HAP-1 (cell line): ENCODE results near the gene PCSK6.

ENCODE experiments used
- DNase-seq, 2 experiments: peaks; one replicate each; pipeline ENCODE4 v3.0.0-alpha.2; 2016 to 2020; ENCODE audit warnings: low spot score in 2 of 2
- H3K27me3 ChIP-seq: fragments of 250-450 bp; sonication (Bioruptor Pico); 2 replicates; pipeline ENCODE4 v1.5.1; 2020; ENCODE audit warnings: low read depth, mild to moderate bottlenecking, moderate library complexity
- H3K36me3 ChIP-seq: fragments of 250-450 bp; sonication (Bioruptor Pico); replicated peaks from 2 replicates; pipeline ENCODE4 v1.5.1; 2020; ENCODE audit warnings: mild to moderate bottlenecking
- H3K4me1 ChIP-seq: fragments of 250-450 bp; sonication (Bioruptor Pico); 2 replicates; pipeline ENCODE4 v1.5.1; 2020; ENCODE audit warnings: mild to moderate bottlenecking
- H3K4me3 ChIP-seq: fragments of 250-450 bp; sonication (Bioruptor Pico); 2 replicates; pipeline ENCODE4 v1.5.1; 2020; ENCODE audit warnings: mild to moderate bottlenecking, moderate library complexity
- H3K9me3 ChIP-seq: fragments of 250-450 bp; sonication (Bioruptor Pico); 2 replicates; pipeline ENCODE4 v1.5.1; 2020; ENCODE audit warnings: mild to moderate bottlenecking, moderate library complexity
- in situ Hi-C: fragments of 300-500 bp; cut with MboI; formaldehyde crosslinking; loops from 3 replicates; pipeline ENCODE4 v1.14.3; 2020; ENCODE audit warnings: low sequenced_read_pairs, inconsistent platforms, mixed read lengths

PCSK6 gene

DNA sequence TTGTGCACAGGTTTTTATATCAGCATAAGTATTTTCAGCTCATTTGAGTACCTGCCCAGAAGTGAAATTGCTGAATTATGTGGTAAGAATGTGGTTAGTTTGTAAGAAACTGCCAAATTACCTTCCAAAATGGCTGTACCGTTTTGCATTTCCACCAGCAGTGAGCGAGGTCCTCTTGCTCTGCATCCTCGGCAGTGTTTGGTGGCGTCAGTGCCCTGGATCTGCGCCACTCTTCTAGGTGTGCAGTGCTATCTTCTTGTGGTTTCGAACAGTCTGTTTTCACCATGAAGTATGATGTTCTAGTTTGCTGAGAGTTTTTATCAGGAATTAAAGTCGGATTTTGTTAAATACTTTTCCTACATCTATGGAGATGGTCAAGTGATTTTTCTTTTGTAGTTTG lies 24.8 kb upstream of the PCSK6 start:
- DNase-seq: no peak
- Histone ChIP-seq H3K4me1 (no peaks in the 10 kb centered on the region), H3K27me3 (peaks cover 4% of the 10 kb centered on the region; the same call in 1 of the 2 replicates), H3K36me3 (no peaks in the 10 kb centered on the region), H3K4me3 (no peak overlapping the region), H3K9me3 (peaks cover 5% of the 10 kb centered on the region)
- in situ Hi-C loops: no loop called here

GRCh38 chr15:101511717-101512116 lies 22.2 kb upstream of the PCSK6 start:
- H3K4me3 ChIP-seq: no peak overlapping the region
- DNase-seq: no peak
- H3K9me3 ChIP-seq: no peaks in the 10 kb centered on the region; the same call in 1 of the 2 replicates
- no peaks in the 10 kb centered on the region for H3K4me1 ChIP-seq
- in situ Hi-C loops: no loop called here
- H3K27me3 ChIP-seq: no peaks in the 10 kb centered on the region
- H3K36me3 ChIP-seq: no peaks in the 10 kb centered on the region

GRCh38 chr15:101510212-101511197 lies 21.0 kb upstream of the PCSK6 start:
- H3K4me3 ChIP-seq: no peak overlapping the region
- H3K27me3 ChIP-seq: no peaks in the 10 kb centered on the region
- no peaks in the 10 kb centered on the region for H3K9me3 ChIP-seq
- no peaks in the 10 kb centered on the region for H3K36me3 ChIP-seq
- in situ Hi-C loops: no loop called here
- H3K4me1 ChIP-seq: no peaks in the 10 kb centered on the region
- no peak for DNase-seq

DNA sequence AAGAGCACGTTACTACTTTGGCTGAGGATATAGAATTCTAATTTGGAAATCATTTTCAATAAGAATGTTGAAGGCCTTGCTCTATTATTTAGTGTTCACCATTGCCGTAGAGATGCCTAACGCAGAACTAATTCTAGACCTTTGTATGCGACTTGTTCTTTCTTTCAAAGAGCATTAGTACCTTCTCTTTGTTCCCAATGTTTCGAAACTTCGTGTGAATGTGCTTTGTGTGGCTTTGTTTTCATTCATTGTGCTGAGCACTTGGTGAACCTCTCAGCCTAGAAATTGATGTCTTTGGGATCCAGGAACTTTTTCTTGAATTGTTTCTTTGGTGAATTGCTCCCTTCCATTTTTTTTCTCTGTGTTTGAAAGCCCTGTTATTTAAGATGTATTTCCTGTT lies 19.8 kb upstream of the PCSK6 start:
- H3K36me3 ChIP-seq: no peaks in the 10 kb centered on the region
- no peaks in the 10 kb centered on the region for H3K4me1 ChIP-seq
- in situ Hi-C loops: no loop called here
- no peaks in the 10 kb centered on the region; the same call in 1 of the 2 replicates for H3K9me3 ChIP-seq
- no peaks in the 10 kb centered on the region for H3K27me3 ChIP-seq
- no peak overlapping the region for H3K4me3 ChIP-seq
- DNase-seq: peak in 1 of 2 experiments; percentile 76

GRCh38 chr15:101506491-101506890 lies 17.0 kb upstream of the PCSK6 start:
- no peaks in the 10 kb centered on the region for H3K36me3 ChIP-seq

DNA sequence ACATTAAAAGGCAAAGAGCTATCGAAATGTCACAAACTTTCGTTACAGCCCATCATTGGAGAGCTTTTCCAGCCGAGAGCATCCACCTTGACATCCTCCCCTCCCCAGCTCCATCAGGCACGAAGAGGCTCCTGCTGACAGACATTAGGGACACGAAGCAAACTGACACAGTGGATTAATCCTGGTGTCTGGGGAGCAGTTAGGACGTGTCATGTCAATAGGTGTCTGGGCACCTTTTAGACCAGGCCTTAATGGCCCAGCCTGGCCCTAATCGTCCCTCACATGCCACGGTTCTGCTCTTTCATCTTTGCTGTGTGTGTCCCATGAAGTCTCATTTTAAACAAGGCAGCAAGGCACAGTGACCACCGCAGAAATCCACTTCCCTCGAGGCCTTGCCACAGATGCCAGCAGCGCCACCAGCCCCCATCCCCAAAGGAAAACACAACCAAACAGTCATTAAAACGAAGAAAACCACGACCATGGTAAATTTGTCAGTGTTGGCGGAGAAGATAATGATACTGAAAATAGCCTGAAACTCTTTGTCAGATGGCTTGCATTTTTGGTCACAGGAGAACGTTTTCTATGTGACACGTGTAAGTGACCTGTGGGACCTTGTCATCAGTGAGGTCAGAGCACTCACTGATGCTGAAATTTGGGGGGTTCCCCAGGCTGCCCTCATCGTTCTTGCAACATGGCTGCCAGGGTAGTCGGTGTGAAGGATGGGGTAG lies 16.3 kb upstream of the PCSK6 start:
- no peak overlapping the region for H3K4me3 ChIP-seq
- H3K9me3 ChIP-seq: no peaks in the 10 kb centered on the region; the same call in 1 of the 2 replicates
- no peaks in the 10 kb centered on the region for H3K36me3 ChIP-seq
- H3K27me3 ChIP-seq: no peaks in the 10 kb centered on the region
- no peaks in the 10 kb centered on the region for H3K4me1 ChIP-seq
- in situ Hi-C loops: no loop called here
- no peak for DNase-seq

More at GRCh38 chr15:101506491-101506890, 17.0 kb upstream of the PCSK6 start:
- H3K9me3 ChIP-seq: no peaks in the 10 kb centered on the region; the same call in 1 of the 2 replicates
- no peak overlapping the region for H3K4me3 ChIP-seq
- in situ Hi-C loops: no loop called here
- no peaks in the 10 kb centered on the region for H3K27me3 ChIP-seq
- DNase-seq: no peak
- no peaks in the 10 kb centered on the region for H3K4me1 ChIP-seq

- DNase-seq: no peak
- Histone ChIP-seq H3K36me3 (no peaks in the 10 kb centered on the region), H3K9me3 (no peaks in the 10 kb centered on the region; the same call in 1 of the 2 replicates), H3K4me1 (no peaks in the 10 kb centered on the region), H3K27me3 (no peaks in the 10 kb centered on the region), H3K4me3 (no peak overlapping the region)
- in situ Hi-C loops: no loop called here
These were observed 15.5 kb upstream of the PCSK6 start for GRCh38 chr15:101504866-101505609.

DNA sequence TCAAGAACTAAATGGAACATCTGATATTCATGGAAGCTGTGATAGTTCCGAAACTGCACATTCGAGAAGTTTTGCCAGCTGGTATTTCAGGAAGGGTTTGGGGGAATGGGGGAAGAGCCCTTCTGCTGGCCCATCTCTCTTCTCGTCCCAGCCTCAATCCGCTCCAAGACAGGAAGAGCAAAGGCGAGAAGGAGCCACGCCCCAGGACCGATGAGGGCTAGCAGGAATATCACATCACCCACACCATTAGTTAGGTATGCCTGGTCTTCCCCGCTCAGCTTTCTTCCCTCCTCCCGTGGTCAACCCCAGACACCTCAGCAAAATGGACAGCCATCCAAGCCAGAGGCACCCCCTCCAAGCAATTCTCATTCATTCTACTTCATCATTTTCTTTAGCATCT lies 14.9 kb upstream of the PCSK6 start:
- no peak for DNase-seq
- in situ Hi-C loops: no loop called here

DNA sequence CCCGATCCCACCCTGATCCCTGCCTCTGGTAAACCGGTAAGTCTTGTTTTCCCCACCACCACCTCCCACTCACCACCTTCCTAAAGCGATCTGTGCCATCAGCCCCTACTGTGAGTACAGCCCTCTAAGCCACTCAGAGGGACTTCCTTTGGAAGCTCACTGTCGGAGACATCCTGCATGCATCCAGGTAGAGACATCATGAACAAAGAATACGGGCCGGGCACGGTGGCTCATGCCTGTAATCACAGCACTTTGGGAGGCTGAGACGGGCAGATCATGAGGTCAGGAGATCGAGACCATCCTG lies 13.7 kb upstream of the PCSK6 start:
- DNase-seq: no peak
- no peaks in the 10 kb centered on the region for H3K4me1 ChIP-seq
- H3K27me3 ChIP-seq: no peaks in the 10 kb centered on the region
- no peaks in the 10 kb centered on the region for H3K36me3 ChIP-seq
- no peak overlapping the region for H3K4me3 ChIP-seq
- in situ Hi-C loops: no loop called here
- no peaks in the 10 kb centered on the region; the same call in 1 of the 2 replicates for H3K9me3 ChIP-seq

More for the DNA sequence above, 14.9 kb upstream of the PCSK6 start:
- no peak overlapping the region for H3K4me3 ChIP-seq
- no peaks in the 10 kb centered on the region; the same call in 1 of the 2 replicates for H3K9me3 ChIP-seq
- H3K27me3 ChIP-seq: no peaks in the 10 kb centered on the region
- H3K4me1 ChIP-seq: no peaks in the 10 kb centered on the region
- H3K36me3 ChIP-seq: no peaks in the 10 kb centered on the region

DNA sequence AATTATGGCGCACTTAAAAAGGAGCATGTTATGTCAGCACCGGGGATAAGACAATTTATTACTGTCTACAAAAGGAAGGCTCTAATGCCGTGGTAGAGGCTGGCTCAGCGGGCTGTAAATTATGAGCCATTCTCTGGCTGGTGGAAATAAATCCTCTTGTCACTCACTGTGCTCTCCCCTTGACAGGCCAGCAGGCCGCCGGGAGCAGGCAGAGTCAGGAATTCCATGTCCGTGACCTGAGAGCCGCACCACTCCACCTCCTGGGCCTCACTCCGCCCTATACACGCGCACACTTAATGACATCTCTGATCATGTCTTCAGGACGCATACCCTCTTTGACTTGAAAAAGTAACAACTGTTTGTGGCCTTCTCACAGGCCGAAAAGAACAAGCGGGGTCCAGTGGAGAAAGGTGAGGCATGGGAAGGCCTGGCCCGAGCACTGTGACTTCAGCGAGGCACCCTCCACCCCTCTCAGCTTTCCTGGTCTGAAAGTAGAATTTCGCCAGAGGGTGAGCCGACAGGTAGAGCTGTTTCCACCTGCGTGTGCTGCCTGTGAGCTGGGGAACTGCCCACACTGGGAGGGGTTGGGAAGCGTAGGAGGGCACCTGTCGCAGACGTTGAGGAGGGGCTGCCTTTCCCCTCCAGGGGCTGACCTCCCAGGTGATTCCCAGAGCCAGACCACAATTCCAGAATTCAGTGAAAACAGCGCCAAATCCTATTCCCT lies 13.2 kb upstream of the PCSK6 start:
- H3K27me3 ChIP-seq: no peaks in the 10 kb centered on the region
- no peaks in the 10 kb centered on the region for H3K4me1 ChIP-seq
- no peak overlapping the region for H3K4me3 ChIP-seq
- H3K9me3 ChIP-seq: no peaks in the 10 kb centered on the region; the same call in 1 of the 2 replicates
- in situ Hi-C loops: no loop called here
- no peak for DNase-seq
- H3K36me3 ChIP-seq: no peaks in the 10 kb centered on the region

GRCh38 chr15:101501703-101502373 lies 12.3 kb upstream of the PCSK6 start:
- no peaks in the 10 kb centered on the region for H3K4me1 ChIP-seq
- no peaks in the 10 kb centered on the region for H3K27me3 ChIP-seq
- in situ Hi-C loops: no loop called here
- DNase-seq: peak; percentile 16 to 75
- no peak overlapping the region for H3K4me3 ChIP-seq
- no peaks in the 10 kb centered on the region for H3K36me3 ChIP-seq
- no peaks in the 10 kb centered on the region; the same call in 1 of the 2 replicates for H3K9me3 ChIP-seq

DNA sequence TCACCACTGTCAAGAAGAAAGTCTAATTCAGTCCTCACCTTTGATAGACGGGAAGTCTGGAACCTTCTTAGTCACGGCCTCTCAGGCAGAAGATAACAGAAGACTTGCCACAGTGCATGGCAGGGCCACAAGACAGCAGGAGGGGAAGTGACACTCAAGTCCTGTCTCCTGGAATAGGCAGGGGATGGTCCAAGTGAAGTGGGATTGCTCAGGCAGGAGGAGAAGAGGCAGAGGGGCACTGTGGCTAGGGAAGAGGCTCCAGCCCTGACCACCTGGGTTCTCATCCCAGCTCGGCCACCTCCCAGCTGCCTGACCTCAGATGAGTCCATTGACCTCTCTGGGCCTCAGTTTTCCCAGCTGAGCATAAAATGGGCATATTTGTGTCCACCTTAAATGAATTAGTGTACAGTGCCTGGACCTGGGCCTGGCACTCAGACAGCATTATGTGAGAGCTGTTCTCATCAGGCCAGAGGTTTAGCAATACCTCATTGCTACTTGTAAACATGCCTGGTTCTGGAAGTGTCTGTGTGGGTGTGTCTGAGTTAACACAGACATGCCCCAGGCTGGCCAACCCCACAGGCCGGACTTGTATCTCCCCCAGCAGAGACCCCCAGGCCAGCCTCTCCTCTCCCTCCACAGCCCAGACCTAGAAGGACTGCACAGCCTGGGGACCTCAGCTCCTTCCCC lies 11.5 kb upstream of the PCSK6 start:
- Histone ChIP-seq H3K27me3 (0 out of 2 replicates have a peak, but pooled peaks cover 3% of the 10 kb centered on the region), H3K4me3 (no peak overlapping the region), H3K36me3 (no peaks in the 10 kb centered on the region), H3K4me1 (no peaks in the 10 kb centered on the region), H3K9me3 (no peaks in the 10 kb centered on the region; the same call in 1 of the 2 replicates)
- no peak for DNase-seq
- in situ Hi-C loops: no loop called here
